Measurements from ENCODE around the gene MFSD6.

MFSD6 gene

GRCh38 chr2:190380962-190381412 lies 27.2 kb upstream of the MFSD6 start:
- H3K27ac Mint-ChIP-seq: no peak overlapping the region
- H3K27me3 Mint-ChIP-seq: no peaks in the 10 kb centered on the region
- H3K4me1 Mint-ChIP-seq (ENCODE audit: low read depth): peaks cover 5% of the 10 kb centered on the region

DNA sequence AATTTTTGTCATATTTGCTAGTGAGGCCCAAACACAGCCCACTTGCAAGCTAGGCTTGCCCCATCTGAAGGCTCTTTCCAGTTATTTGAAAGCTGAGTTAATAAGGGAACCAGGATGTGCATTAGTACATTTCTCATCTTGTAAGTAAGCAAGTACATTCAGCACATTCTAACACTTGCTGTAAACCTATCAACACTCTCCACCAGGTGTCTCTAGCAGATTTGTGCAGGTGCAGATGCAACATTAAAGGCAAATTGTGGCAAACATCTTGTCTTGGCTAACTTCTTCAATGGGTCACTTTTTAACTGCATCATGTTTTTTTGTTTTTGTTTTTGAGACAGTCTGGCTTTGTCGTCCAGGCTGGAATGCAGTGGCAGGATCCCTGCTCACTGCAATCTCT lies 25.3 kb upstream of the MFSD6 start:
- Mint-ChIP-seq H3K27ac (no peak overlapping the region), H3K27me3 (no peaks in the 10 kb centered on the region), H3K36me3 (ENCODE audit: low read depth) (no peaks in the 10 kb centered on the region), H3K9me3 (no peaks in the 10 kb centered on the region), H3K4me3 (no peak overlapping the region), H3K4me1 (ENCODE audit: low read depth) (peaks cover 5% of the 10 kb centered on the region)

More at GRCh38 chr2:190380962-190381412, 27.2 kb upstream of the MFSD6 start:
- H3K36me3 Mint-ChIP-seq (ENCODE audit: low read depth): no peaks in the 10 kb centered on the region
- H3K4me3 Mint-ChIP-seq: no peak overlapping the region
- H3K9me3 Mint-ChIP-seq: no peaks in the 10 kb centered on the region

DNA sequence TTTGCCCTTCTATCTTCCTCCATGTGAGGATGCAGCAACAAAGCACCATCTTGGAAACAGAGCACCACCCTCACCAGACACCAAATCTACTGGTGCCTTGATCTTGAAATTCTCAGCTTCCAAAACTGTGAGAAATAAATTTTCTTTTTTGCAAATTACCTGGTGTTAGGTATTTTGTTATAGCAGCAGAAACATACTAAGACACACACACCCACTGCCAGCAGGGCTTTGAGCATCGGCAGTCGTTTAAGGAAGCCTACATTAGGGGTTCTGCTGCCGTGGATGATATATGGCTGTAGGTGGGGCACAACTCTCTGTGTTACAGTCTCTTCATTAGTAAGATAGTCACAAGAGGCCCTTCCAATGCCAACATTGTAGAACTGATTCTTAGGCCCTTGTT lies 20.7 kb upstream of the MFSD6 start:
- Mint-ChIP-seq H3K9me3 (no peaks in the 10 kb centered on the region), H3K36me3 (ENCODE audit: low read depth) (no peaks in the 10 kb centered on the region), H3K27me3 (no peaks in the 10 kb centered on the region), H3K27ac (no peak overlapping the region), H3K4me3 (no peak overlapping the region), H3K4me1 (ENCODE audit: low read depth) (peaks cover 5% of the 10 kb centered on the region)

DNA sequence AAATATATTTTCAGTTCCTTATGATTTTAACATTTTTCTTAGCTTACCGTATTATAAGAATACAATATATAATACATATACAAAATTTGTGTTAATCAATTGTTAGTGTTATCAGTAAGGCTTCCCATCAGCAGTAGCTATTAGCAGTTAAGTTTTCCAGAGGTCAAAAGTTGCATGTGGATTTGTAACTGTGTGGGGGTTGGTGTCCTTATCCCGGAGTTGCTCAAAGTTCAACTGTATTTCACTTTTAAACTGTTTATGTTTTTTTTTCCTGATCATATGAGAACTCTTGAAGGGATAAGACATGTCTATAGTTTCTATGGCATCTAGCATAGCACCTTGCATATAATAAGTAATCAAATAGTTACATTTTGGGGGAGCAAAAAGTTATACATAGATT lies 11.9 kb upstream of the MFSD6 start:
- no peaks in the 10 kb centered on the region for H3K36me3 Mint-ChIP-seq (ENCODE audit: low read depth)
- no peaks in the 10 kb centered on the region for H3K4me1 Mint-ChIP-seq (ENCODE audit: low read depth)
- H3K4me3 Mint-ChIP-seq: no peak overlapping the region
- H3K9me3 Mint-ChIP-seq: no peaks in the 10 kb centered on the region
- H3K27ac Mint-ChIP-seq: no peak overlapping the region
- H3K27me3 Mint-ChIP-seq: no peaks in the 10 kb centered on the region

DNA sequence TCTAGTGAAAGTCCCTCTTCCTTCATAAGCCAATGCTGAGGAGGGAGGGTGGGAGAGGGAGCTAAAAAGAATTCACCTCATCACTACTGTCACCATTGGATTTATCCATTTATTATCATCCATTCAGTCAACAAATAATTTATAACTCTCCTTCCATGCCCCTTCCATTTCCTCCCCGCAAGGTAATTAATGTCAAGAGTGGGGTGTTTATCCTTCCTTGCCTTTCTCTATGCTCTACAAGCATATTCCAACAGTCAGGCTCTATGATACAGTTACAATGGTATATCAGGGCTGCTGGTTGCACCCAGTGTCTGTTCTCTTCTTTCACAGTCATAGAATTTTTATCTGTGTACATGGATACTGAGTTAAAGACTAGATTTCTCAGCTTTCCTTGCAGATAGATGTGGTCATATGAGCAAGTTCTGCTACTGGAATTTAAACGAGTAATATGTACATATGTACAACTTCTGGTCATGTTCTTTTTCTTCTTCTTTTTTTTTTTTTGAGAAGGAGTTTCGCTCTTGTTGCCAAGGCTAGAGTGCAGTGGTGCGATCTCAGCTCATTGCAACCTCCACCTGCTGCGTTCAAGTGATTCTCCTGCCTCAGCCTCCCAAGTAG lies 5.1 kb upstream of the MFSD6 start:
- Mint-ChIP-seq H3K9me3 (peaks cover 4% of the 10 kb centered on the region), H3K27ac (no peak overlapping the region), H3K27me3 (no peaks in the 10 kb centered on the region), H3K36me3 (ENCODE audit: low read depth) (no peaks in the 10 kb centered on the region), H3K4me3 (no peak overlapping the region), H3K4me1 (ENCODE audit: low read depth) (no peaks in the 10 kb centered on the region)

DNA sequence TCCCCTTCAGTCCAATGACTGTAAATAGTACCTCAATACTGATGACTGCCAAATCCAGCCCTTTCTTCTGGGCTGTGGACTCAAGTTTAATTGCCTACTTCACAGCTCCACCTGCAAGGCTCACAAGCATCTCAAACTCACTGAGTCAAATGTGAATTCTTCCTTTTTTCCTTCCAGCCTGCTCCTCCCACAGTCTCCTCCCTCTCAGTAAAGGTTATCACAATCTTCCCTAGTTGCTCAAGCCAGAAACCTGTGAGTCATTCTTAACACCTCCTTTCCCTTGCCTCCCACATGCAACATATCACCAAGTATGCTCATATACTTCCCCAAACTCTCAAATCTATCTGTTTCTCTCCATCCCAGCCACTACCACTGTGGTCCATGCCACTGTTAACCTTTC lies 3.7 kb upstream of the MFSD6 start:
- no peaks in the 10 kb centered on the region for H3K36me3 Mint-ChIP-seq (ENCODE audit: low read depth)
- H3K9me3 Mint-ChIP-seq: peaks cover 4% of the 10 kb centered on the region
- H3K27me3 Mint-ChIP-seq: no peaks in the 10 kb centered on the region
- H3K4me1 Mint-ChIP-seq (ENCODE audit: low read depth): peaks cover 4% of the 10 kb centered on the region
- H3K4me3 Mint-ChIP-seq: no peak overlapping the region
- no peak overlapping the region for H3K27ac Mint-ChIP-seq

DNA sequence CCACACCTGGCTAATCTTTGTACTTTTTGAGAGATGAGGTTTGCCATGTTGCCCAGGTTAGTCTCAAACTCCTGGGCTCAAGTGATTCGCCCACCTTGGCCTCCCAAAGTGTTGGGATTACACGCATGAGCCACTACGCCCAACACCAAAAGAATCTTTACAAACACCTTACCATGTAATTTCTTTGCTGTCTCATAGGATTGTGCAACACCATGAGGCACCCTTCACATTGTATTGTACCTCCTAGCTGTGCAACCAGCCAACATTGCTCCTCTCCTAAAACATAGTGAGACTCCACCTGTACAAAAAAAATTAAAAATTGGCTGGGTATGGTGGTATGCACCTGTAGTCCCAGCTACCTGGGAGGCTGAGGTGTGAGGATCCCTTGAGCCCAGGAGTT lies 3.1 kb upstream of the MFSD6 start:
- no peak overlapping the region for H3K27ac Mint-ChIP-seq
- no peaks in the 10 kb centered on the region for H3K36me3 Mint-ChIP-seq (ENCODE audit: low read depth)
- no peaks in the 10 kb centered on the region for H3K27me3 Mint-ChIP-seq
- peaks cover 10% of the 10 kb centered on the region for H3K4me1 Mint-ChIP-seq (ENCODE audit: low read depth)
- no peak overlapping the region for H3K4me3 Mint-ChIP-seq
- peaks cover 4% of the 10 kb centered on the region for H3K9me3 Mint-ChIP-seq

- H3K4me1 Mint-ChIP-seq (ENCODE audit: low read depth): peaks cover 17% of the 10 kb centered on the region
- no peak overlapping the region for H3K27ac Mint-ChIP-seq
- H3K36me3 Mint-ChIP-seq (ENCODE audit: low read depth): no peaks in the 10 kb centered on the region
- peaks cover 4% of the 10 kb centered on the region for H3K9me3 Mint-ChIP-seq
- H3K27me3 Mint-ChIP-seq: no peaks in the 10 kb centered on the region
- no peak overlapping the region for H3K4me3 Mint-ChIP-seq
Measured at GRCh38 chr2:190405995-190406394, 2.2 kb upstream of the MFSD6 start.

DNA sequence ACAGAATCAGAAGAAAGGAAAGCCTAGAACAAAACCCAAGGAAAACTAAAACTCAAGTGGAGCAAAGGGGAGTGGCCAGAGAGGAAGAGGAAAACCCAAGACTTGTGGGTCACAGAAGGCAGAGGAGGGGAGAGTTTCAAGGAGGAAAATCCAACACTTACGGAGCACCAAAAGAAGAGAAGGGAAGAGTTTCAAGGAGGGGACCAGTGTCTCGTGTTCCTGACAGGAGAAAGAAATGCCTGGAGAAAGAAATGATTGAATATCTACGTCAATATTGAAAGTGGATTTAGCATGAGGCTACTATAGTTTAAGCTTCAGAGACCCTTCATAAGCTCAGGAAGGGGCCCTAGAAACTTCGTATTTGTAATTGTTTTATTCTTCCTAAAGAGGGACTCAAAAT lies 1.4 kb upstream of the MFSD6 start:
- Mint-ChIP-seq H3K4me3 (no peak overlapping the region), H3K27ac (no peak overlapping the region), H3K27me3 (no peaks in the 10 kb centered on the region), H3K36me3 (ENCODE audit: low read depth) (peaks cover 1% of the 10 kb centered on the region), H3K9me3 (peaks cover 4% of the 10 kb centered on the region), H3K4me1 (ENCODE audit: low read depth) (peaks cover 25% of the 10 kb centered on the region)

DNA sequence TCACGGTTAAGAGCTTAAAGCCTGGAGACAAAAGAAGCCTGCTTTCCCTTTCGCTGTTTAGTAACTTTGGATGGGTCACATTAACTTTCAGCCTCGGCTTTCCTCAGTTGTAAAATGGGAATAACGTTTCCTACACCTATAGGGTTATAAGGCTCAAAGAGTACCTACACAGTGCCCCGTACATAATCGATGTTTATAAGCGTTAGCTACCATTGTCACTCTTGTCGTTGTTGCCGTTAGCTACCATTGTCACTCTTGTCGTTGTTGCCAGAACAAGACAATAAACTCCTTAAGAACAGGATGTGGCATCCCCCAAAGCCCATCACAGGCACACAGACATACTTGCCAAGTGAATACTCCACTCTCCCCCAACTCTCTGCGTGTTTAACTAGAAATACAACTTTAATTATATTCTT lies 901 bp upstream of the MFSD6 start:
- Mint-ChIP-seq H3K4me3 (no peak overlapping the region), H3K36me3 (ENCODE audit: low read depth) (peaks cover 6% of the 10 kb centered on the region), H3K27me3 (no peaks in the 10 kb centered on the region), H3K27ac (no peak overlapping the region), H3K9me3 (peaks cover 4% of the 10 kb centered on the region), H3K4me1 (ENCODE audit: low read depth) (peaks cover 29% of the 10 kb centered on the region)

DNA sequence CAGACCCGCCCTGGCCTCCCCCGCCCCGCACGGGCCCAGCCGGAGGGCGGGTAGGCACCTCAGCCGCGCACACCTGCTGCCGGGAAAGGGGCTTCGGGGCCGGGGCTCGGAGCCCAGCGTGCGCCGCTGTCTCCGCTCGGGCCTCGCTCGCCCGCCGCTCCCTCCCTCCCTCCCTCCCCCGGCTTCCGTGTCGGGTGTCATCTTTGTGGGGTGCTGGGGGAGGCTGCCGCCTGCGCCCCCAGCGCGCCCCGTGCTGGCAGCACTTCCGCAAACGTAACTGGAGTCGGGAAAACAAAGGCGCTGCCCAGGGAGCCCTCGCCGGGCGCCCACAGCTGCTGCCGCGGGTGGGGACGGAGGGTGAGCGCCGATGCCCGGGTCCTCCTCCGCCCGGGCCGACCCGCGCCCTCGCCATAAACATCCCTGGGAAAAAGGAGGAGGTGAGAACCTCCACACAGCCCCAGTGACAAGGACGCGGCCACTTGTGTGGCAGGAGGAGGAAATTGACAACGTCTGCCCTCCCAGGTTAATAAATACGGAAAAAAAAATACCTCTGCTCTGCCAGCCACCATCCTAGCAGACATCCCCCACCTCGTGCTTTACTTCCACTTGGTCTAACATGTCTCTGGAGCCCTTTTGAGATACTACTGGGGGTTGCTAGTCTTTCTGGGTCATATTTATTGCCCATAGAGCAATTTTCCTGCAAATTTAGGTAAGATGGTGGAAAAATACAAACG lies 550 bp downstream of the MFSD6 start:
- Mint-ChIP-seq H3K36me3 (ENCODE audit: low read depth) (peaks cover 10% of the 10 kb centered on the region), H3K4me1 (ENCODE audit: low read depth) (peaks cover 44% of the 10 kb centered on the region), H3K27ac (peak overlapping the region; percentile 88), H3K27me3 (no peaks in the 10 kb centered on the region), H3K9me3 (no peaks in the 10 kb centered on the region), H3K4me3 (peak overlapping the region; percentile 92)

GRCh38 chr2:190409616-190410015 lies 1.5 kb downstream of the MFSD6 start:
- Mint-ChIP-seq H3K4me1 (ENCODE audit: low read depth) (peaks cover 51% of the 10 kb centered on the region), H3K27ac (peak overlapping the region; percentile 88), H3K27me3 (no peaks in the 10 kb centered on the region), H3K36me3 (ENCODE audit: low read depth) (peaks cover 10% of the 10 kb centered on the region), H3K4me3 (peak overlapping the region; percentile 92), H3K9me3 (no peaks in the 10 kb centered on the region)

DNA sequence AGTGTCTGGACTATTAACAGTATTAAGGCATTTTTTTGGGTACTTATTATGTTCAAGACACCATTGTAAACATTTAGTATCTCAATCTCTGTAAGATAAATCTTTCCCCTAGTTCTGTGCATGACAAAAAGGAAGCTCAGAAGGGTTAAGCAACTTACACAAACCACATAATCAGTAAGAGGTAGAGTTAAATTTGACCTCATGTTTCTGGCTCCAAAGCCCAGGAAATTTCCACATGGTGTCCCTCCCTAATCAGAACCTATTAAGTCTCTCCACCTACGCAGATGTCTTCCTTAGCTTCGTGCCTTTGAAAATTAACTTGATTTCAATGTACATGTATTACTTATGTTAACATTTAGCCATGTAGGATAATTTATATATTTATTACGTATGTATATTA lies 2.0 kb downstream of the MFSD6 start:
- Mint-ChIP-seq H3K9me3 (no peaks in the 10 kb centered on the region), H3K36me3 (ENCODE audit: low read depth) (peaks cover 10% of the 10 kb centered on the region), H3K4me3 (peak overlapping the region; percentile 92), H3K27me3 (no peaks in the 10 kb centered on the region), H3K27ac (peak overlapping the region; percentile 88), H3K4me1 (ENCODE audit: low read depth) (peaks cover 55% of the 10 kb centered on the region)

DNA sequence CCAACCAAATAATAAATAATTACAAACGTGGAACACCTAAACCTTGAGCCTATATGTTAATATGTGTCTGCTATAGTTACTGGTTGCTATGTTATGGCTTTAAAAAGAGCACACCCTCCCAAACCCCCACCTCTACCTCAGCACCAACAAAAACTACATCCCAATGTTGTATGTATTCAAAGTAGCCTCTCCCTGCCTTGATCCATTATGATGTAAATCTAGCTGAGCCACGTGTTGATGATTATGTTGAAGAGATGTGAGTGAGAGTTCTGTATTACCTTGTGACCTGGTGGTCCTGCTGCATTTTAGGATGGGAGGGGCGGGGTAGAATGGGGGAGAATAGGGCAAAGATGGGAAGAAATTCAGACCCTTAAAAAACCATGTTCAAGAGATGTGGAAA lies 4.8 kb downstream of the MFSD6 start:
- peaks cover 14% of the 10 kb centered on the region for H3K36me3 Mint-ChIP-seq (ENCODE audit: low read depth)
- no peak overlapping the region for H3K4me3 Mint-ChIP-seq
- peaks cover 82% of the 10 kb centered on the region for H3K4me1 Mint-ChIP-seq (ENCODE audit: low read depth)
- no peaks in the 10 kb centered on the region for H3K27me3 Mint-ChIP-seq
- no peaks in the 10 kb centered on the region for H3K9me3 Mint-ChIP-seq
- peak overlapping the region; percentile 66 for H3K27ac Mint-ChIP-seq

DNA sequence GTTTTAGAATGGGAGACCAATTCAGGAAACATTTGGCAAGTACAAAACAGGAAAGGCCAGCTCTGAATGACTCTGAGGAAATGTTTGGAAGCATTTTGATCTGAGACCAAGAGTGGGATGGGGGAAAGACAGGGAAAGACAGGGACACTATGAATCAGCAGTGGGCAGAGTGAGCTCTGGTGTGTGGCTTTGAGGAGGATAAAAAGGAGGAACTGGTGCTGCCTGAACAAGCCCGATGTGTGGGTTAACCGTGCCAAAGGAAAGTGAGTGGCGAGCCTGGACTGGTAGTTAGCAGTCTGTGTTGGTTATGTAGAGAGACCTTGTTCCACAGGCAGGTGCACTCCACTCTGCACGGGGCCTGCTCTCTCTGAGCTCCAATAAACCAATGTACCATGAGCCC lies 5.3 kb downstream of the MFSD6 start:
- Mint-ChIP-seq H3K27me3 (no peaks in the 10 kb centered on the region), H3K4me3 (peak overlapping the region; percentile 6), H3K27ac (peak overlapping the region; percentile 66), H3K9me3 (no peaks in the 10 kb centered on the region), H3K36me3 (ENCODE audit: low read depth) (peaks cover 14% of the 10 kb centered on the region), H3K4me1 (ENCODE audit: low read depth) (peaks cover 85% of the 10 kb centered on the region)

- H3K27ac Mint-ChIP-seq: peak overlapping the region; percentile 85
- peaks cover 24% of the 10 kb centered on the region for H3K36me3 Mint-ChIP-seq (ENCODE audit: low read depth)
- no peaks in the 10 kb centered on the region for H3K27me3 Mint-ChIP-seq
- no peaks in the 10 kb centered on the region for H3K9me3 Mint-ChIP-seq
- H3K4me3 Mint-ChIP-seq: peak overlapping the region; percentile 64
- H3K4me1 Mint-ChIP-seq (ENCODE audit: low read depth): peaks cover 88% of the 10 kb centered on the region
Measured at GRCh38 chr2:190415251-190415650, 7.1 kb downstream of the MFSD6 start.

Measured in stimulated activated naive CD8-positive, alpha-beta T cell treated with anti-CD3 and anti-CD28 coated beads, Interleukin-15, Interleukin-2, amounts not matched to agents 100 ng/mL and 50 ng/mL, for 24 hours (primary cell).